DMS79 (cell line): ENCODE data around the gene UNC5C.

Experiments used
- DNase-seq: peaks from one replicate; lab custom pipeline; 2025; lab: John Stamatoyannopoulos, UW

Gene UNC5C

DNA sequence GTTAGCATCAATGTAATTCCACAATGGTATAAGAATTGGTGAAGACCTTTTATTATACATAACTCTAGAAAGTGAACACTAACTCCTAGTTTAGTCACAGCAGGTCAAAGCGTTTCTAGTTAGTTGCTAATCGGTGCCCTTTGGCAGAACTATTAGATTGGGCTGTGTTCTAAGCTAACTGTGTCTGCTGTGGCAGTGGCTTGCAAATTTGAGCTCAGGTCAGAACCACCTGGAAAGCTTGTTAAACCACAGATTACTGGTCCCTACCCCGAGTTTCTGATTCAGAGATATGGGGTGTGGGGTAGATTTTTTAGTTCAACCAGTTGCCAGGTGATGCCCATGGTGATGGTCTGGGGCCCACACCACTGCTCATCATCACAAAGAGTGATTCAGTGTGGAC lies 332.1 kb downstream of the UNC5C start:
- DNase-seq: no peak

DNA sequence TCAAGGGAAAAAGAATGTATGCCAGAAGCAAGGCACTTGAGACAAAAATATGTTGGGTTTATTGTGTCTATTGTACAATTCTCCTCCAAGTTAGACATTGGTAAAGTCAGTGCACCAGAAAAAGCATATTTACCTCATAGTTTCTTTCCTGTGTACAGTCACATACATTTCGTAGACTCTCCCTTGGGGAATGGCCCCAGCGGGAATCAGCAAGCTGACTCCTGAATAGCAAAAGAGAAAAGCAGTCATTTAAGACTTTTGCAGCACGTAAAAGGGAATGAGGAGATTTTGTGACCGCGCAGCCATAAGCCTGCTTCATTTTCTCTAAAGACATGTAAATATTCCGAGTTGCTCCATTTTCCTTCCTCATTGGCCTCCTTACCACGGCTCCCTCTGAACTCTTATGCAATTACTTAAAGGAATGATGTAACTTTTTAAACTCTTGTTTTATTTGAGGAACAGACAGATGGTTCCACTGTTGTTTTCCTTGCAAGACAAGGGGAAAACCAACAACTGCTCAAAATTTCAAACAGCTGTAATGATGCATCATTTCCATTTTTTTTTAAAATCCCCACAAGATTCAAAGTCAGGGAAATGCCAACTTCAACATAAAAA lies 332.7 kb downstream of the UNC5C start:
- DNase-seq: no peak

DNA sequence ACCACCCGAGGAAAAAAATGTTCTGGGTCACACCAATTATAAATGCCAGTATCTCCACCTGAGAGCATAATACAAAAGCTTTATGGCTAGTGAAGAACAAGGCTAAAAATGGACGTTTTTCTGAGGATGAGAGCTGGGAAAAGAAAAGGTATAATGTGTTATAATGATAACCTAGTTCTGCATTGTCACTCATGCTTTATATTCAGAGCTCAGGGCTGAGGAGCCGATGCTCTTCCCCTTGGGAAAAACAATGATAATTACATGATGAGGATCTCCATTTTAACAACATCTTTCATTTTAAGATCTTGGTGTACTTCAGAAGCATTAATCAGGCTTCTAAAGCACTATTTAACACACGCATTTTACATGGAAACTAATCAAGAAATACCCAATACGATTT lies 333.7 kb downstream of the UNC5C start:
- DNase-seq: no peak

DNA sequence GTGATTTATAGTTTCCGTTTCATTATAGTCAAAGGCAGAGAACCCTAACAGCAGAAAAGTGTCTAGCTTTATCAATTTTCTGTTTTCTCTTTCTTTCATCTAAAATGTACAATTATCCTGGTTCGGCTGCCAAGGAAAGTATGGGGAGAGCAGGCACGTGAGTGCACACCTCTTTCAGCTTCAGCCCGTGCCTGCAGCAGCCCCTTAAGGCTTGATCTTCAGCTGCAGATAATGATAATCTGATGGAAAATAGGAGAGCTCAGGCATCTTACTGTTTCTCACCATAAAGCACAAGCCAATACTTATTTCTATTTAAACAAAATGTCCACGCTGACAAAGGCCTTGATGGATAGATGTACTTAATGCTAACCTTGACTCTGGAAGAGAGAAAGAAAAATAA lies 334.4 kb downstream of the UNC5C start:
- no peak for DNase-seq

DNA sequence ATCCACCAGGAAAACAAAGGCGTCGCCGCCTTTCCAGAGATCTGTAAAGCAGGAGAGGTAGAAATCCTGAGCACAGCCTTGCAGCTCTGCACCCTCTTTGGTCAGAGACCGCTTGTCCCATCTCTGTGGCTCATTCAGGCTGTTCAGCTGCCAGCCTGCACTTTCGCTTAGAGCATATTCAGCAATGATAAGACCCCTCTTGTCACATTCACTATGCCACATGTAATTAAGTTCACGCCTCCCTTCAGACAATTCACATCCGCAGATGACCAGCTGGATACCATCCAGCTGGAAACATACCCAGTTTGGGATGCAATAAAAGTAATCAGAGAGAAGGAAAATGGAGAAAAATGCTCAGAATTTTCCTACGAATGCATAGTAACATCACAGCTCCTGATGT lies 335.4 kb downstream of the UNC5C start:
- no peak for DNase-seq

DNA sequence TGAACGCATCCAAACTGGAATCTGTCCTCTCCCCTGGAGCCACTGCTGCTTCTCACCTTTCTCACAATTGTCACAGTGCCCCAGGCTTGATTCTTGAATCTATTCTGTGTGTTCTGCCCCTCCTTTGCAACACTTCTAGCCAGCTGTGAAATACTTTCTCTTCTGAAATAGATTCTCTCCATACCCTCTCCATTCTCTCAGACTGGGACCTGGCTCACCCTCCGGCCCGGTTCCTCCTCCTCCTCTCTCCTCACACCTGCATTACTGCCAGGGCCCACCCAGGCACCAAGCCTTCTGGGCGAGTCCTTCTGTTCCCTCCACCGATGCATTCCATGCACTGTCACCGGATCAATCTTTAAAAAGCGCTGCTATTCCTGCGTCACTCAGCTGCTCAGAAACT lies 336.1 kb downstream of the UNC5C start:
- no peak for DNase-seq

DNA sequence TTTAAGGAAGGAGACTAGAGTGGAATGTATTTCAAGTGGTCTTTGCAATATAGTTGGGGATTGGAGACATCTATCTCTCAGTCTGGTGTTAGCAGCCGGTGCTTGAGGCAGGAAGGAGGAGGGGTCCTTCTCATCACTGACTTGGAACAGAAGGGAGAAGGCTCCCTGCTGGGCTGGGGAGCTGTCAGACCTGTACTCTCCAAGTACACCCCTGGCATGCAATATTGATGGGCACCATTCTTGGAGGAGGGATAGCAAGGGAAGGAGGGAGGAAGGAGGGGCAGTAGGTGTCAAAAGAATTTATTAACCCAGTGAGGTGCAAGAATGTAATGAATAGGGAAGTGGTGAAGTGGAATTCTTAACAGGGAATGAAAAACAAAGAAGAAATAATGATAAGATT lies 338.8 kb downstream of the UNC5C start:
- no peak for DNase-seq

DNA sequence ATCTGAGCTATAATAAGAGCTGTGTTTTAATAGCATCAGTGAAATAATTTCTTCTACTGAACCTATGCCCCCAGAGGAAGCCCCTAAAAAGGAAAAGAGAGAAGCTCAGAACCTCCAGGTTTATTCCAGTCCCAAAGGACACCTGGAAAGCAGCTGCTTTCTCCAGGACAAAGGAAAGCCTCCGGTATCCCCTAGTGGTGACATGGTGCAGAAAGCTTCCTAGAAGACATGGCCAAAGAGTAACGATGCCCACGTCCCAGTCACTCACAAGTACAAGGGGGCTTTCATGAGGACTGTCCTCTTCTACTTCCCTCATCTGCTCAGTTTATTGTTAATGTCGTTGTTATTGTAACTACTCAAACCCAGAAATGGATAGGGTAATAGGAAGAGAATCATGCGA lies 343.9 kb downstream of the UNC5C start:
- DNase-seq: no peak

DNA sequence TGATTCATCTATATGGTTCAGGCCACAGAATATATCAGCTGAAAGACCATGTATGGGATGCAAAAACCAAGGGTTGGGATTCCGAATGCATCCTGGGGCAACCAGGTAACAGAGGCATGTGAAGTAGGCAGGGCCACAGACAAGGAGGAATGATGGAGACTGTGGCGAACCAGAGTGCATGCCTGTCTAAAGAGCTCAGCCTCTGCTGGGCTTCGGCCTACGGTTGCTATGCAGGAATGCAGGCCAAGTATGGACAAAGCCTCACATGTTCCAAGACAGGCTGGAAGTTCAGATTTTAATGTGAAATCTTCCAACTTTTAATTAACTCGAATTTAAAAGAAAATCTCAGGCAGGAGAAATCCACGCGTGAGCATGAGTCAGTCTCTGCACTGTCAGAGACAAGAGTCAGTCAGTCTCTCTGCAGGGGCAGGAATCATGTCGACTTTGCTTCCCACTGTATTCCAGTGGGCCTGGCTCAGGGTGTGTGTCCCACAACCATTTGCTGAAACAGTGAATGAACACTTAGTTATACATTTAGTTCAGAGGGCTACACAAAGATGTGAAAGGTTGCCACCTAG lies 344.4 kb downstream of the UNC5C start:
- DNase-seq: no peak

DNA sequence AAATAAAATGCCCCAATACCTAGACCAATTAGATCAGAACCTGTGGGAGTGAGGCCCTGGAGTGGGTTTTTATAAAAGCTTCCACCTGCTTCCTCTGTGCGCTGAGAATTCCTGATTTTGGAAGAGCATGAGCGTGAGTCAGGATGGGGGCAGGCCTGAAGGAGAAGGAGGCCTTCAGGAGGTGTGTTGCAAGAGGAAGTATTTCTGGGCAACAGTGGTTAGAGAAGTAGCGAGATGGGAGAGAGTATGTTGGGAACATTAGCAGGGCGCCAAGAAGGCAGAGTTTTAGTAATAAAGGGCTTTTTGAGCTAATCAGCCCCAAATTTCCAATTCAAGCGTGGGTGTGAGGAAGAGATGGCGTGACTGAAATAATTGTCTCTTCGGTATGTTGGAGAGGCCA lies 349.8 kb downstream of the UNC5C start:
- no peak for DNase-seq

DNA sequence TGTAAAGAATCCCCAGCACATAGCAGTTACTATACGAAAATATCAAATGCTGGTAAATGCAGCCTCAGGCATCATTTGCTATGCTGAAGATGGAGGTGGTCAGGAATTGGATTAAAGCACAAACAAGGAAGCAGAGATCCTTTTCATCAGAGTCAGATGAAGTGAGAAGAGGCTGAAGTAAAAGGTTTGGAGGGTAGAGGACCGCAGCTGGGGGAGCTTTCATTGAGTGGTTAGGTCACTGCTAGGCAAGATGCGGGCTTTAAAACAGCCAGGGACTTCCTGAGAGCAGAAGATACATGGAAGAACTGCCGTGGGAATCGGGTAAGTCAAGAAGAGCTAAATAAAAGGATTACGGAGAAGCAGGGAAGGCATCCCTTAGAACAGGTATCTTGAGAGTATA lies 351.4 kb downstream of the UNC5C start:
- DNase-seq: no peak

DNA sequence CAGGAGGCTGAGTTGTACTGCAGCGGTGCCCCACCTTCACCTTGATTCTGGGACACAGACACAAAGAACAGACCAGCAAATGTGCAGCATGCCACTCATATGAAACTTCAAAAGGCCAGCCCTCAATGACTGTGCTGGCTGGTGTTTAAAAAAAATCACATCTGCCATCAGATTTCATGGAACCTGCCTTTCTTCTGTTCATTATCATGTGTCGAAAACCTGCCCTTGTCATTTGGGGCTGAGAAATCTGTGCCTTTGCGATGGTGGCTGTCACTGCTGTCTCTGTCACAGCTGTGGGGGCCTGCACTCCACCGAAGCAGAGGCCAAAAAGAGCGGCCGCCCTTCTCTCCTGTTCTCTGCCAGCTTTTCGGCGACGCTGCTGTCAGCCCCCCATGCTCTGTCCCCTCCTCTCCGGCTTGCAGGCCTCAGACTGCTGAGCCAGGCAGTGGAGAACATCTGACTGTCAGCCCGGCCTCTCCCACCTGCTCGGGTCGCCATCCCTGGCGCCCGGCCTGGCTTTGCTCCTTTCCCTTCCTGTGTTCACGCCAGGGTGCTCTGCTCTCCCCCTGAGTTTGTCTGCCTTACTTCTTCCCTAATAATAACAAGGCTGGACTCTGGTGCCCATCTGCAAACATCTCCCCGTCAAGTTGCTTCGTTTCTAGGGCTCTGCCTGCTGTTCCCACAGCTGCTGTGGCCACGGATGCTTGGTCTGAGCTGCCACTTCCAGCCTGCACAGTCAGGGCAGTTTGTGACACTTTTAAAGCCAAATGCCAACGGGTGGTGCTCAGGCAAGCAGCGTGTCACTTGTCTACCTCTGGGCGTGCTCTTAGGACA lies 355.2 kb downstream of the UNC5C start:
- DNase-seq: no peak

DNA sequence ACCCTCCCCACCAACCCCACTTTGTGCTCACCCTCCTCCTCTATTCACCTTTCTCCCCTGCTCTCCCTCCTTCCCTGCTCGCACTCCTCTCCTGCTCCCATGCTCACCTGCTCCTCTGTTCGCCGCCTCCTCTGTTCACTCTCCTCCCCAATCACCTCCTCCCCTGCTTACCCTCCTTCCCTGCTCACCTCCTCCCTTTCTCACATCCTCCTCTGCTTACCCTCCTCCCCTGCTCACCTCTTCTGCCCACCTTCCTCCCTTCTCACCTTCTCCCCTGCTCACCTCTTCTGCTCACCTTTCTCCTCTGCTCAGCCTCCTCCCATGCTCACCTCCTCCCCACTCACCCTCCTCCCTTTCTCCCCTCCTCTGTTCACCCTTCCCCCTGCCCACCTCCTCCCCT lies 357.2 kb downstream of the UNC5C start:
- no peak for DNase-seq

DNA sequence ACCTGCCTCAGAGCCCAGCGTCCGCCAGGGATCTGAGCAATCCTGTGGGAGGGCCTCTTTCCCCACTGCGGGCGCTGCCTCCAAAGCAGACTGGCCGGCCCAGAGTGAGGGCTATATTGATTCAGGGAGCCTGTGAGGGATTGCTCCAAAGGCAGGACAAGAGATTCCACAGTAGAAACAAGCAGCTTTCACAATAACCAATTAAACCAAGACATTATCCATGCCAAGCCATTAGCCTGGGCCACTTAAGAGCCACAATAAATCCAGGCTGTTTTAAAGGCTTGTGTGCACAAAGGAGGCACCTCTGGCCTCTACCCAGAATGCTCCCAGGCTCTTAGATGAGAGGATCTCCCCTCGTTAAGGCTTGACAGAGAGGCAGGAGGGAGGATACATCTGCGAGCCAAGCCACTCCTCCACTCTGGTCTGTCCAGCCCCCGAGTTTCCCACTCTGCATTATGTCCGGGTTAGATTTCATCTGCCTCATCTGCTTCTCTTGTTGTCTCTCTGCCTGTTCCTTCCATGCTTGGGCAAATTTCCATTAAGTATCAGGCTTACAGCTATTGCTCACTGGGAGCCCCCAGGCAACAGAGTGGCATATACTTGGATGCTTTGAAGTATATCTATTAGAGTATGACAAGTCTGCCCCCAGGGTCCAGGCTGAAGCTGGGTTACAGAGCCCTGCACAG lies 357.9 kb downstream of the UNC5C start:
- DNase-seq: no peak

DNA sequence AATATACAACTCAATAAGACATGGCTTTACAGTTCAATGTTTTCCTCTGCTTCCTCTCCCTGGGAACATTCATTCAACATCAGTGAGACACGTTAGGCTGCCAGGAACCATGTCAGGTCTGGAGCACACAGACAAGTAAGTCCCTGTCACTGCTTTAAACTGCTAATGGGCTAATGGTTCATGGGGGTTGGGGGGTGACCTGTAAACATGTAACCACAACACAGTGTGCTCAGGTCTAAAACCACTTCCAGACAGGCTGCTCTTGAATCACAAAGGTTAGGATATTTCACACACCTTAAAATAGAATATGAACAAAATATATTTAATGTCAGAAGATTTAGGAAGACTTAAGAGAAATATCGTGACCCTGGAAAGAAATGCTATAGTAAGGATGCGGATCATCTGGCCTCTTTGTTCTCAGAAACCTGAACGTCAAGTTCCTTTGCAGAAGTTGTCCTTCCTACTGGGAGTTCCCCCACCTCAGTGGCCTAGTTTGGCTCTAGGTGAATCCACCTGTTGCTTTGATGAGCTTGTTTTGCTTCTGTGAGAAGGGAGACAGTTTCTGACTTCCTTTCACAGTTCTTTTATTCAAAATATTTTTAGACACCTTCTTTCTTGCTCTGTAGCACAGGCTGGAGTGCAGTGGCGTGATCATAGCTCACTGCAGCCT lies 359.9 kb downstream of the UNC5C start:
- no peak for DNase-seq

DNA sequence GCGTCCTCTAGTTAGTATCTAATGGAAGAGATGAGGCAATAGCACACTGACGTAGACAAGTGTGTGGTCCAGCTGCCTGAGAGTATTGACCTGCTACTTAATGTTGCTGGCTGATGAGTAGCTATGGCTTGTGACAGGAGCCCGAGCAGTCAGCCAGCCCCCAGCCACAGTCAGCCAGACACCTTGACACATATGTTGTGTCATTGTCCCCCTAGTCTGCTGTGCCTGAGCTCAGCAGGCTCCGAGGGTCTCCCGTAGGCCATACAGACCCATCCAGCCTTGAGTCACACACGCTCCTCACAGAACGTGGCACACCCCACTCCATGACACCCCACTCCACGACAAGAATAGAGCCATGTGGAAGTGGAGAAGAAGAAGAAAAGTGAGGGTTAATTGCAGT lies 362.1 kb downstream of the UNC5C start:
- DNase-seq: no peak

DNA sequence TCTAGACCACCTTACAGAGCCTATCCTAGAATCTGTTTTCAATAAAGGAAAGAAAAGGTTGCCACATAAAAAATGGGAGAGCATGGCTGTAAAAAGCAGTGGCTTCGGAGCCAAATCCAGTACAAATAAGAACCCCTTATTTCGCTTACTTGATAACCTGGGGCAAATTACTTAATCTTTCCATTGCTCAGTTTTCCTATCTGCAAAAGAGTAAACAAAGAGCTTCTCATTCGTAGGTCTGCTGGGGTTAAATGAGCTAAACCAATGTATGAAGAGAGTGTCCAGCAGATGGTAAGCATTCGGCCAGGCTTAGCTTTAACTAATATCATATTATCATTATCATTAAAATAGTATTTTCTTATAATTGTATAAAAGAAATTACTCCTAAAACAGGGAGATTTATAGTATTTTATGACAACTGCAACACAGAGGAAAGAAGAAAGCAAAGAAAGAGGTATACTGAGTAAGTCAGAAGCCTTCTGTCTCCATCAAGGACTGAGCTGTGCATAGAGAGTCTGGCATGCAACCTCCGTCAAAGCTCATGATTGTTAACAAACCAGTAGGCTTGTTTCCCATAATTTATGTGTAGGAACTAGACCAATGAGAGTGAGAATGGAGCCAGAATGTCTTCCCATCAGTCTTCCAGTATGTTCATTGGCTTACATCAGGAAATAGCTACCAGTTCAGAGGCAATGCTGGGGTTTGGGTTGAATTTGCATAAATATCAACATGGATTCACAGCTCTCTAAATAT lies 364.9 kb downstream of the UNC5C start:
- DNase-seq: no peak

DNA sequence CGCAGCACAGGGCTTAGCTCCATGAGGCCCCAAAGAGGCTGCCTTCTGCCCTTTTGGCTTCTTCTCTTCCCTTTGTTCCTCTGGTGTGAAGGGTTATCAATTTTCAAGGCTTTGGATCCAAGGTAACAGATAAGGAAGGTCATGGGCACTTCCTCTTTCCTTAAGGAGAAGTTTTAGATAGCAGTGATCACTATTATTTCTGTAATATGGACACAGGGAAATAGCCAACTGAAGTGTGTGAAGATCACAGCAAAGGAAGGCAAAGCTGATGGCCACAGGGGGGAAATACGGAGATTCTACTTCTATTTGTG lies 366.8 kb downstream of the UNC5C start:
- DNase-seq: no peak

DNA sequence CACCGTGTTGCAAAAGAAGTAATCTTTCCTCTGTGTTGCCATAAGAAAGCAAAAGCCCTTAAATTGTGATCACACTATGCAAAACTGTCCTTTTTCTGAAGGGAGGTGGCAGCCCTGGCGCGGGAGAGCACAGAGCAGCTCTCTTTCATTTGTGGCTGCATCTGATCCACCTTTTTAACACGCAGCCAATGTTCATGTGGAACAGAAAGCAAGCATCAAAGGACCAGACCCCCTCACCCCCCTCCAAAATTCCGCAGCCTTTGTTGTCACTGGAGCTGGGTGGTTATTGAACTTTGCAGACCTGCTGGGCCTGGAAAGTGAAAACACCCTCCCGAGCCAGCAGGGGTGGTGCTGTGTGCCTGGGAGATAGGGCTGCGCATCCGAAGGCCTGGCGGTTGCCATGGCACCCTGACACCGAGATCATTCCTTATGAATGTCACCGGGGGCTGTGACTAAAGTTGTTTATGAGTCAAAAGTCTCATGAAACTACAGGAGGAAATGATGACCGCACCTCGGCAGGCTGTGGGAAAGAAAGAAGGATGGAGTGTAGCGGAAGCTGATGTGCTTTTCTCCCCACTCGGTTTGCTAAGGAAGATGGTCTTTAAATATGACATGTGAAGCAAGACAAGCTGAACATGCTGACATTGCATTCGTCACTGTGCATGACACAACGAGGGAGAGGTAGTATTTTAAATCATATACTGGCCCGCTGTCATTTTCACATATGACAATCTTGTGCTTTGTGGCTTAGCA lies 367.4 kb downstream of the UNC5C start:
- no peak for DNase-seq

DNA sequence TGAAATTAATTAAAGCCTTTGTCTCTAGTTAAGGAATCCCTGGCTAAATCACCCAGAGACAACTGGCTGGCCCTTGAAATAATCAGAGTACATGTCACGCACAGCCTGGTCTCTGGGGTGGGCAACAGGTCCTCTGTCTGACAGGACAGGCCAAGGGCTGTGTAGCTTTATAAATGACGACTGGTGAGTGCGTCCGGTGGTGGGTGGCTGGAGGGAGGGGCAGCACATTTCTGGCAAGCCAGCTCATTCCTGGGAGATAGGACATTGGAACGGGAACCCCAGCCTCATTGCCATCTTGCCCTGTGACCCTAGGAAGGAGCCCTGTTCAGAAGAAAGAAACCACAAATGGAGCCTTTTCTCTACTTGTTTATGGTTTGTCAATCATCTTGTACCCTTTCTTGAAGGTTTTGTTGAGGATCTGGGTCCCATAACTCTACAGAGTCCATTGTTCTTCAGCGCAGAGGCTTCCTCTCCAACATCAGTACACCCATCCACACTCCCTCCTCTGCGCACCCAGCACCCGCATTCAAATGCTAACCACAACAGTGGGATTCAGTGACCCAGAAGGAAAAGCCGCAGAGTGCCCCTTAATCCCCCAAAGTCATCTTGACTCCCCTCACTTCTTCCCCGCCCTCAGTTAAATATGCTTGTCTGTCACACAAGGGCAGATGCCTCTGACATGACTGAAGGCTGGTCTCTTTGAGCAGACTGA lies 368.1 kb downstream of the UNC5C start:
- no peak for DNase-seq
